H9 (cell line): ENCODE data around the gene CAND2. TPM values are rescaled to one million over a fixed set of nuclear protein-coding genes. Genes with fewer than 3 reads are reported as not detected.
"Not testable (repeated sequence)": the region's sequence is repeated elsewhere in the genome, so short reads cannot be mapped to it uniquely, and the experiment has no call there.

Experiments
- DNase-seq: peaks from one replicate; pipeline ENCODE4 v3.0.0-alpha.2; 2017
- H2AFZ ChIP-seq: one replicate; pipeline ENCODE4 v1.6.1; 2013; ENCODE audit warnings: mild to moderate bottlenecking, low read length, control low read depth, moderate library complexity
- H2AK5ac ChIP-seq: 2 replicates; pipeline ENCODE4 v1.6.1; 2013; ENCODE audit warnings: low read length, control low read depth, mixed read lengths; ENCODE audit not compliant: insufficient read length
- H2BK120ac ChIP-seq: one replicate; pipeline ENCODE4 v1.6.1; 2013; ENCODE audit warnings: low read depth, mild to moderate bottlenecking, low read length, control low read depth, inconsistent platforms; ENCODE audit not compliant: poor library complexity, severe bottlenecking
- H2BK12ac ChIP-seq: 2 replicates; pipeline ENCODE4 v1.6.1; 2013; ENCODE audit warnings: low read length, control low read depth, mixed read lengths, low read depth; ENCODE audit not compliant: insufficient read length
- H2BK15ac ChIP-seq: 2 replicates; pipeline ENCODE4 v1.6.1; 2013; ENCODE audit warnings: low read depth, low read length, control low read depth
- H2BK20ac ChIP-seq: one replicate; pipeline ENCODE4 v1.6.1; 2013; ENCODE audit warnings: low read depth, mild to moderate bottlenecking, low read length, control low read depth, inconsistent platforms; ENCODE audit not compliant: poor library complexity, severe bottlenecking
- H2BK5ac ChIP-seq: 2 replicates; pipeline ENCODE4 v1.6.1; 2013; ENCODE audit warnings: low read length, control low read depth, mixed read lengths; ENCODE audit not compliant: insufficient read length
- H3K14ac ChIP-seq: 2 replicates; pipeline ENCODE4 v1.6.1; 2013; ENCODE audit warnings: low read length, control low read depth; ENCODE audit not compliant: insufficient read depth
- H3K18ac ChIP-seq: 2 replicates; pipeline ENCODE4 v1.6.1; 2013; ENCODE audit warnings: low read depth, mild to moderate bottlenecking, mixed read lengths, low read length, control low read depth; ENCODE audit not compliant: insufficient read length
- H3K23ac ChIP-seq: 2 replicates; pipeline ENCODE4 v1.6.1; 2013; ENCODE audit warnings: low read length, control low read depth, mixed read lengths, low read depth; ENCODE audit not compliant: insufficient read length
- H3K23me2 ChIP-seq: 2 replicates; pipeline ENCODE4 v1.6.1; 2013; ENCODE audit warnings: low read depth, mild to moderate bottlenecking, mixed read lengths, low read length, control low read depth; ENCODE audit not compliant: insufficient read length, poor library complexity, severe bottlenecking
- H3K27ac ChIP-seq: 2 replicates; pipeline ENCODE4 v1.5.1; 2013; ENCODE audit warnings: low read length, control low read depth, mixed read lengths, low read depth; ENCODE audit not compliant: insufficient read length
- H3K27me3 ChIP-seq: 2 replicates; pipeline ENCODE4 v1.6.1; 2013; ENCODE audit warnings: low read length, control low read depth, inconsistent platforms; ENCODE audit not compliant: insufficient read depth
- H3K4ac ChIP-seq: 2 replicates; pipeline ENCODE4 v1.6.1; 2013; ENCODE audit warnings: low read depth, mild to moderate bottlenecking, control low read depth, inconsistent platforms, low read length, moderate library complexity
- H3K4me1 ChIP-seq: 2 replicates; pipeline ENCODE4 v1.6.1; 2013; ENCODE audit warnings: low read length, control low read depth, inconsistent platforms; ENCODE audit not compliant: insufficient read depth
- H3K4me2 ChIP-seq: 2 replicates; pipeline ENCODE4 v1.6.1; 2013; ENCODE audit warnings: low read length, control low read depth, mixed read lengths; ENCODE audit not compliant: insufficient read length, insufficient read depth
- H3K56ac ChIP-seq: 2 replicates; pipeline ENCODE4 v1.6.1; 2013; ENCODE audit warnings: low read depth, mild to moderate bottlenecking, mixed read lengths, low read length, control low read depth; ENCODE audit not compliant: insufficient read length
- H3K79me1 ChIP-seq: 2 replicates; pipeline ENCODE4 v1.6.1; 2013; ENCODE audit warnings: low read depth, mild to moderate bottlenecking, moderate library complexity, low read length, control low read depth, inconsistent platforms; ENCODE audit not compliant: insufficient read depth, poor library complexity, severe bottlenecking
- H3K79me2 ChIP-seq: 2 replicates; pipeline ENCODE4 v1.6.1; 2013; ENCODE audit warnings: low read length, control low read depth, inconsistent platforms; ENCODE audit not compliant: insufficient read depth
- H3K9ac ChIP-seq: 2 replicates; pipeline ENCODE4 v1.6.1; 2013; ENCODE audit warnings: low read length, control low read depth, mixed read lengths; ENCODE audit not compliant: insufficient read length; ENCODE audit errors: extremely low read depth
- H3K9me3 ChIP-seq: one replicate; pipeline ENCODE4 v1.6.1; 2013; ENCODE audit warnings: low read depth, low read length, inconsistent platforms; ENCODE audit not compliant: control insufficient read depth
- H3T11ph ChIP-seq: one replicate; pipeline ENCODE4 v1.6.1; 2013; ENCODE audit warnings: mild to moderate bottlenecking, low read length, control low read depth, inconsistent platforms
- H4K20me1 ChIP-seq: one replicate; pipeline ENCODE4 v1.6.1; 2013; ENCODE audit not compliant: control insufficient read depth, insufficient read length, insufficient read depth
- H4K5ac ChIP-seq: 2 replicates; pipeline ENCODE4 v1.6.1; 2013; ENCODE audit warnings: low read depth, mild to moderate bottlenecking, mixed read lengths, low read length, control low read depth; ENCODE audit not compliant: insufficient read length
- H4K8ac ChIP-seq: replicated peaks from 2 replicates; pipeline ENCODE4 v1.6.1; 2013; ENCODE audit warnings: low read length, control low read depth, mixed read lengths, low read depth; ENCODE audit not compliant: insufficient read length
- H4K91ac ChIP-seq: 2 replicates; pipeline ENCODE4 v1.6.1; 2013; ENCODE audit warnings: low read depth, mild to moderate bottlenecking, moderate library complexity, mixed read lengths, low read length, control low read depth; ENCODE audit not compliant: insufficient read length
- H3K27ac Mint-ChIP-seq, 3 experiments: 2 replicates in 2 of 3; 3 replicates in 1 of 3; pipeline ENCODE4 v1.8.0; 2020 to 2021; ENCODE audit warnings: mixed read lengths in 3 of 3, mild to moderate bottlenecking in 1 of 3, moderate library complexity in 1 of 3
- H3K27me3 Mint-ChIP-seq: 2 replicates; pipeline ENCODE4 v1.8.0; 2021; ENCODE audit warnings: low read depth, mild to moderate bottlenecking, moderate library complexity, mixed read lengths
- H3K36me3 Mint-ChIP-seq, 3 experiments: 2 replicates in 2 of 3; 3 replicates in 1 of 3; pipeline ENCODE4 v1.8.0; 2020 to 2021; ENCODE audit warnings: low read depth in 3 of 3, mixed read lengths in 3 of 3; ENCODE audit not compliant: insufficient read depth in 1 of 3
- H3K4me1 Mint-ChIP-seq, 2 experiments: 2 replicates each; pipeline ENCODE4 v1.8.0; 2020; ENCODE audit warnings: mixed read lengths in 2 of 2
- H3K4me3 Mint-ChIP-seq, 2 experiments: 2 replicates in 1 of 2; 3 replicates in 1 of 2; pipeline ENCODE4 v1.8.0; 2020 to 2021; ENCODE audit warnings: mild to moderate bottlenecking in 2 of 2, mixed read lengths in 2 of 2, moderate library complexity in 1 of 2
- H3K9me3 Mint-ChIP-seq, 2 experiments: 2 replicates in 1 of 2; 3 replicates in 1 of 2; pipeline ENCODE4 v1.8.0; 2020; ENCODE audit warnings: mild to moderate bottlenecking in 2 of 2, mixed read lengths in 2 of 2, moderate library complexity in 1 of 2
- CTCF ChIP-seq: fragments of 200-600 bp; sonication (generic); conservative IDR thresholded peaks from 3 replicates; pipeline ENCODE4 v1.8.0; 2021; ENCODE audit warnings: antibody characterized with exemption, mild to moderate bottlenecking
- WGBS: extraction: QIAGEN DNeasy Blood & Tissue Kit; methylation state at CpG from one replicate; pipeline ENCODE4 v1.1.7; 2013; ENCODE audit warnings: missing lambda C conversion rate, low lambda C conversion rate, mixed read lengths; ENCODE audit not compliant: insufficient read length; ENCODE audit errors: extremely low coverage; 5-methylcytosine and 5-hydroxymethylcytosine counted together
- total RNA-seq: library from RNA; stranded (reverse); gene quantifications from 2 replicates; pipeline ENCODE4 v1.2.1, GENCODE V29; 2021

The CAND2 gene
- total RNA-seq, 1 experiment from 2014 or later = 10.7 TPM

DNA sequence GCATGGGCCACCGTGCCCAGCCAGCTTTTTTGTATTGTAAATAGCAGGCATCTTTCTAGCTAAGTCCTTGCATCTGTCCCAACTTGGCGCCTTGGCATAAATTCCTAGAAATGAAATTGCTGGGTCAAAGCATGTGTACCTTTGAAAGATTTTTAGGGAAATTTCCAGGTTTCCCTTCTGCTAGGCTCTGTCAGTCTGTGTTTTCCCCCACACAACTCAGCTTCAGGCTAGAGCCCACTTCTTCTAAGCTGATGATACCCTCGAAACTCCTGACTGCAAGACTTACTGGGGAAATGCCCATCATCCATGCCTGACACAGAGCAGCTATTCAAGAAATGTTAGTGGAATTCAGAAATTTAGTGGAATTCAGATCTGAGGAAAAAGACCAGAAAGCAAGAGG, 55.7 kb downstream of the CAND2 start:
- Histone ChIP-seq H3K9me3 (no peaks in the 10 kb centered on the region), H2BK15ac (no peak overlapping the region), H3K27ac (no peak overlapping the region), H3T11ph (no peak overlapping the region), H2BK20ac (no peak overlapping the region), H3K9ac (no peak overlapping the region), H3K56ac (no peak overlapping the region), H3K23ac (no peak overlapping the region), H3K27me3 (no peaks in the 10 kb centered on the region; the same call in 1 of the 2 replicates), H4K5ac (no peak overlapping the region), H2BK120ac (no peak overlapping the region), H3K14ac (no peak overlapping the region), H4K91ac (no peak overlapping the region), H4K8ac (no peak overlapping the region), H4K20me1 (no peaks in the 10 kb centered on the region), H3K4me1 (no peaks in the 10 kb centered on the region), H2BK12ac (no peak overlapping the region), H2BK5ac (no peak overlapping the region), H3K4ac (no peak overlapping the region), H3K4me2 (no peak overlapping the region), H3K79me2 (no peaks in the 10 kb centered on the region), H3K79me1 (no peaks in the 10 kb centered on the region), H2AFZ (no peak overlapping the region), H2AK5ac (no peak overlapping the region), H3K18ac (no peak overlapping the region), H3K23me2 (no peaks in the 10 kb centered on the region)
- no peak for TF ChIP-seq CTCF
- WGBS = no CpG with 5 or more reads among the region's 3 CpGs
- Mint-ChIP-seq H3K27me3 (peaks cover 32% of the 10 kb centered on the region), H3K36me3 (peaks cover 0 to 5% (median 0%) of the 10 kb centered on the region in 3 experiments; a peak in 2 of 7 replicates), H3K9me3 (peaks cover 9 to 13% of the 10 kb centered on the region in 2 experiments; a peak in 4 of 5 replicates), H3K4me1 (0 out of 4 replicates have a peak, but pooled peaks cover 2 to 3% of the 10 kb centered on the region in 2 experiments), H3K27ac (no peak overlapping the region), H3K4me3 (no peak overlapping the region)
- DNase-seq = no peak

- H3K9ac ChIP-seq, H3K4ac ChIP-seq, H3K9me3 Mint-ChIP-seq, H2BK15ac ChIP-seq, H2BK12ac ChIP-seq, H2BK20ac ChIP-seq, H4K20me1 ChIP-seq, H3K27me3 ChIP-seq, H3K14ac ChIP-seq, H4K5ac ChIP-seq, H3K4me1 ChIP-seq, H3K18ac ChIP-seq, H3K79me1 ChIP-seq, H3K56ac ChIP-seq, H3K23ac ChIP-seq, H2BK120ac ChIP-seq, H3K27ac ChIP-seq, H3K27ac Mint-ChIP-seq, H3K9me3 ChIP-seq, H3K4me2 ChIP-seq, H3K36me3 Mint-ChIP-seq, H3K4me1 Mint-ChIP-seq, DNase-seq, H3K79me2 ChIP-seq, H4K8ac ChIP-seq, H3K23me2 ChIP-seq, H4K91ac ChIP-seq, H3K4me3 Mint-ChIP-seq, H2BK5ac ChIP-seq, H3T11ph ChIP-seq, H2AFZ ChIP-seq, H2AK5ac ChIP-seq: not testable (repeated sequence)
- peaks cover 34% of the 10 kb centered on the region for H3K27me3 Mint-ChIP-seq
- WGBS = no CpG with 5 or more reads among the region's 2 CpGs
Observed at GRCh38 chr3:12853847-12854246, 57.4 kb downstream of the CAND2 start.
